HG03432 (cell line): ENCODE measurements around the gene ZNF322.

ENCODE experiments used
- ATAC-seq: cut with Tn5 transposase; IDR thresholded peaks from one replicate; pipeline ENCODE4 v1.9.1; 2021; ENCODE audit warnings: mild to moderate bottlenecking, moderate library complexity; ENCODE audit not compliant: unreplicated experiment

The ZNF322 gene

GRCh38 chr6:26593278-26594130 is 66.0 kb downstream of the ZNF322 start:
- ATAC-seq, result no peak

DNA sequence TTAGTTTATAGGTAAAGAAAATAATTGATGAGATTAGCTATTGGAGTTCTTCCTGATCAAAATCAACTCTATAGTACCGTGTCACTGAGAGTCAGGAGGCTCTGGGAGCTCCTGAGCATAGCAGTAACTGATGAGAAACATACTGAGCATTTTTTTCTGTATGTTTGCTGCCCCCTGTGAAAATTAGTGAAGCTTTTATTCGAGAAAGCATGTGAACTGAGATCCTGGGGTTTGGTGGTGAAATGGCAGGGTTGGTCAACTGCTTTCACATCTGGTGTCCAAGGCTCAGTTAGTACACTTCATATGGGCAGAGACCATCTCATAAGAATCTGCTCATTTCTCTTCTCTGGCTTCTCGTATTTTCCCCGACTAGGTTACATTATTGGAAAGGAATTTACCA is 66.9 kb downstream of the ZNF322 start:
- no peak for ATAC-seq

DNA sequence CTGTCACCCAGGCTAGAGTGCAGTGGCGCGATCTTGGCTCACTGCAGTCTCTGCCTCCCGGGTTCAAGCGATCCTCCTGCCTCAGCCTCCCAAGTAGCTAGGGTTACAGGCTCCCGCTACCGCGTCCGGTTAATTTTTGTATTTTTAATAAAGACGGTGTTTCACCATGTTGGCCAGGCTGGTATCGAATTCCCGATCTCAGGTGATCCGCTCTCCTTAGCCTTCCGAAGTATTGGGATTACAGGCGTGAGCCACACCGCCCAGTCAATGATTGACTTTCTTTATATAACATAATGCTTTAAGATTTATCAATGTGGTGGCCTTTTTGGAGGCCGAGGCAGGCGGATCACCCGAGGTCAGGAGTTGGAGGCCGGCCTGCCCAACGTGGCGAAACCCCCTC is 70.6 kb downstream of the ZNF322 start:
- no peak for ATAC-seq
